ENCODE data around the gene GOLGA7B.

DNA sequence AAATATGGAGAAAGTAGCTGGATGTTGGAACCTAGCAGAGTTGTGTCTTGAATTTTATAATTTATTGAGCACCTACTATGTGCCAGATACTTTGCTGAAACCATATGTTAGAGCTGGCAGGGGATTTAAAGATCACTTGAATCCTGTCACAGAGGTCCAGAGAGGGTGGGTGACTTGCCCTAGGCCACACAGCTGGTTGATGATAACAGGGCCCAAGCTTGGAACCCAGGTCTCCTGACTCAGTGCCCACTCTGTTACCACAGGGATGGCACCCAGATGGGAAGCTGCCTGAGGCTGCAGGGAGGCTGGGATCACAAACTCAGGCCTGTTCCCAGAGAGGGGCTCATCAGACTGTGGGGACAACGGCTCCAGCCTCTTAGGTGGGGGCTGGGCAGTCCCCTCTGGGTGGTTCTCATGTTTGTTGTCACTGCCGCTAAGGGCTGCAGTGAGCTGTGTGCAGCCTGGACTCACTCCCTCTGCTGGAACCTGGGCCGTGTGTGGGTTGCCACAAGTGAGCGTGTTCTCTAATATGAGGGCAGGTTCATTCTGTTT lies 18.6 kb downstream of the GOLGA7B start:
- TF ChIP-seq GATA3 (IDR thresholded peaks at IDR 0.05; ENCODE audit: low read depth, low read length) (no peak), GATA2 (IDR thresholded peaks at IDR 0.05; ENCODE audit: low read depth, low read length) (no peak)
